Endometrial microvascular endothelial cells (primary cell): Measurements from ENCODE around the gene FUT9. TPM values are rescaled to one million over a fixed set of nuclear protein-coding genes. Genes with fewer than 3 reads are reported as not detected.

Source experiments
- in situ Hi-C: cut with HindIII; loops from 2 replicates; pipeline ENCODE4 v1.10.0; 2017; ENCODE audit warnings: low sequenced_read_pairs, low pct_unique_long_range_greater_than_20kb; ENCODE audit errors: inconsistent ontology term
- total RNA-seq: library from RNA; depleted of rRNA; stranded (reverse); fragments of >200 nt; gene quantifications from one replicate; pipeline ENCODE4 v1.2.3, GENCODE V29; 2015; ENCODE audit errors: inconsistent ontology term

FUT9 gene
- total RNA-seq, 1 donor from 2014 or later: not detected

DNA sequence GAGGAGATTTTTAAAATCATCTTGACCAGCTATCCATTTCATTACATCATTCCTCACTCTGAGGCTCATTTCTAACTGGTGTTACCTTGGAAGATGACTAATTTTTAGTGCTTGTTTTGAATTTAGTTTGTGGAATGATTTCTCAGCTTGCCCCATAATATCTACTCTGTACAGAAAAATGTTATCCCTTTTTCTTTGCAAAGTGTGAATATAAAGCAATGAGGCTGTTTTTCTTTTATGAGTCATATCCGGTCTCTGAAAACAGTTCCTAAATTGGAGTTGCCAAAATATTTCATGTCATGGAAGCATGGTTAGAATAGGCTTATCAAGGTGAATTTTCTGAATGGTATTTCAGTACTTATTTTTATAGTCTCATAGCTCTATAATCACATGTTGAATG lies 43.8 kb downstream of the FUT9 start:
- in situ Hi-C loops: no loop called here

DNA sequence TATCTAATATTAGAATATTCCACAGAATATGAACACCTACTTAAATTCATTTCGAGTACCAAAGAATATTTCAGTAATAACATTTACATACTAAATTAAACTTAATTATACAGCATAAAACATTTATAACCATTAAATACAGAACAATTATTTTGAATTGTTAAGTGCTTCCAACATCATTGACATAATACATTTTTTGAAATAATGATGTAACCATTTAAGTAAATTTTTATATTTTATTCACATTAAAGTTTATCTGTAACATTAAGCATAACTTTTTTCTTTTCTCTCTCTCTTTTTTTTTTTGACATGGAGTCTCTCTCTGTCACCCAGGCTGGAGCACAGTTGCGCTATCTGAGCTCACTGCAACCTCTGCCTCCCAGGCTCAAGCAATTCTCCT lies 44.5 kb downstream of the FUT9 start:
- in situ Hi-C loops: no loop called here

GRCh38 chr6:96065213-96065612 lies 49.4 kb downstream of the FUT9 start:
- in situ Hi-C loops: no loop called here

GRCh38 chr6:96066376-96066775 lies 50.6 kb downstream of the FUT9 start:
- in situ Hi-C loops: no loop called here

- in situ Hi-C loops: no loop called here
Measured at GRCh38 chr6:96073555-96073954, 57.8 kb downstream of the FUT9 start.

DNA sequence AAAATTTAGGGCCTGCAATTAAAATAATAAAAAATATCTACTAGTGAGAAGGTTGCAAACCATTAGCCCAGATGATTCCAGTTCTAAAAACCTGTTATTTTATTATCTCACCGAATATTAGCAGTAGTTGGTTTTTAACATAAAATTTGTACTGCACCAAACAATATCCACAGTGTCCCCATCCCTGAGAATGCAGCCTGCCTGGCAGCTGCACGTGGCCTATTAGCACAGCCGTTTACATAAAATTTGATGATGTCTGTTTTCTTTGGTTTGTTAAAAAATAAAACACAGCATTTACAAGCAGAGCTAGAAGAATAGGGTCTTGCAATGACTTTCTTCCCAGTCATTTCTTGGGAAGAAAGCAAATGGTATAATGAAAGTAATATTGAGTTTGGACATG lies 58.2 kb downstream of the FUT9 start:
- in situ Hi-C loops: no loop called here

DNA sequence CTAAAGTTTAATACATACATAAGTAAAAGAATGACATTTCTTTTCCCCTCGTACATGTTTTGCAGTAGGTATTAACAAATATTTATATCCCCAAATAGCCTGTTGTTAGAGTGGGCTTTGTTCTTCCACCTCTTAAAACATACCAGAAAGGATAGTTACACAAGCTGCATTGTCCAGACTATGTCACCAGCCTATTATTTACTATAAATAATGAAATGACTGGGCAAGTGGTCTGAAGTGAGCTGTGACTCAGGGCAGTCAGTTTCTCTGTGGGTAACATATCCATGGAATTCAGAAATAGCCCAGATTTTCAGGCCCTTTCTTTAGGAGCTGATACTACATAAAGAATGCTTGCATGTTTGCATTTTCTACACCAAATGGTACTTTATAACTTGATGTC lies 60.1 kb downstream of the FUT9 start:
- in situ Hi-C loops: no loop called here

DNA sequence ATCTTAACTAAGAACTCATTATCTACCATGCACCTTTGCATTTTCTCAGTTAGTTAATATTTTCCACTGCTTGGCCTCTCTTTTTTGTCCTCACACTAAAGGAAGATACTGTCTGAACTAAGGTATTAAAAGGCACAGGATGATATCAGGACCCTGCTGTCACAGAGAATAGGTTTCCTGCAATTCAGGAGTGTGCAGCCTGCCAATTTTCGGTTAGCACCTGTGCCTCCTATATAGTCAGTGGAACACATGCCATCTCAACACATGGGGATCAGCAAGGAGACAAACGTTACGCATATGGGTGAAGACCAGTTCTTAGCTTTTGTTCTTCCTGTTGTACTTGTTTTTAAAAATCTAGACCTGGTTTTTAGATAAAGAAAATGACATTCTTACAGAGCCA lies 71.0 kb downstream of the FUT9 start:
- in situ Hi-C loops: no loop called here

DNA sequence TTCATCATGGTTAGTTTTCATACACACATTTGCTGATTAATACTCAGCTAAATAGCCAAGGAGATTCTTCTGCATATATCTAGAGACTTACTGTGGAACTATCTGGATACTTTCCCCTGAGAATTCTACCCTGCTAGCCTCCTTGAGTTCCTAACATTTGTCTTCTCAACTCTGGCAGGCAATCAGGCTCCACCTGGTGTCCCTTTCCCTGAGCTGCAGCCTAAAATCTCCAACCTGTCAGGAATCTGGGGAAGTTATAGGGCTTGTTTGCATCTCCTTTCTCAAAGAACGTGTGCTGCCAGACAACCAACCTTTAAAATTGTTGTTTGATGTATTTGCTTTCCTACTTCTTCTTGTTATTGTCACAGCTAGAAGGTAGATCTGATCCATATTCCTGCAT lies 73.4 kb downstream of the FUT9 start:
- in situ Hi-C loops: no loop called here

- in situ Hi-C loops: no loop called here
Measured at GRCh38 chr6:96094077-96094476, 78.3 kb downstream of the FUT9 start.

DNA sequence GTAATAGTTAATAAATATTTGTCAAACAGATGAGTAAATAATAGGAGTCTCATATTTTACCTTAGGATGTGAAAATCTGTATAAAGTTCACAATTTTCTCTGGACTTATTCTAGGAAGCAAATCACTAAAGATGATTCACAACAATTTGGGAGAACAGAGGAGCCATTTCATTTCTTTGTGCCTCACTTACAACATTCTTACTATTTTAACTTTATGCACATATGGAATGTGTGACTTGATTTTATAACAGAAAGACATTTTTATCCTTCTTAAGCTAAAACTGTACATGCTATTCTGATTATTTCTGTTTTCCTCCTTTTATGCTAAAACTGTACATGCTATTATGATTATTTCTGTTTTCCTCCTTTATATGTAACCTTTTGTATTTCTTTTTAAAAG lies 83.3 kb downstream of the FUT9 start:
- in situ Hi-C loops: no loop called here

GRCh38 chr6:96101564-96101963 lies 85.8 kb downstream of the FUT9 start:
- in situ Hi-C loops: no loop called here

DNA sequence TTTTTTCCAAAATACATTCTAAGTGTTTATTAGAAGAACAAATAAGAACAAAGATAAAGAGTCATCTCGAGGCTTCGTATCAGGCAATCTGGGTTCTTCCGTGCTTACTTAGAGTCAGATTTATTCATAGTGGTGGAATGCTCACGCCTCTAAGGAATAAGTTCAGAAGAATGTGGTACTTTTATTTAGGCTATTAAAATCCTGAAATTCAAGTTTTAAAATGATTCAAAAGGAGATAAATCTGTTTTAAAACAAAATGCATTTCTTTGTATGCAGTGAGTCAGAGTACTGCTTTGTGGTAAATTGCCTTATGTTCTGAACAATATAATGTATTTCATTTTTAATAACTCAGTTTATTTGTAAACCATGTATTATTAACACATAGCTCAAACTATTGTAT lies 89.1 kb downstream of the FUT9 start:
- in situ Hi-C loops: no loop called here

DNA sequence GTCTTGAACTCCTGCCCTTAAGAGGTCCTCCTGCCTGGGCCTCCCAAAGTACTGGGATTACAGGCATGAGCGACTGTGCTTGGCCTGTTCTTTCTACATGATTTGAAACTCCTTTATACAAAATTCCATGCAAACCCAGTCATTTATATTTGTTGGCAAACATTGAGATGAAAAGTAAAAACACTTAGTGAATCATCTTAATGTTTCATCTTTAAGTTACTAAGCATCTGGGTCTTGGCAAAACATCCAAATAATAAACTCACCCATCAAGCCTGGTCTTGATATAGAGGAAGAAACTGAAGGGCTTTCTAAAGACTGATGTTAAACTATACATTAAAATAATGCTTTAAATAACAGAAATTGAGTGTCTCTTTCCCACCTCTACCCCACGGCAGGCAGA lies 95.1 kb downstream of the FUT9 start:
- in situ Hi-C loops: no loop called here

DNA sequence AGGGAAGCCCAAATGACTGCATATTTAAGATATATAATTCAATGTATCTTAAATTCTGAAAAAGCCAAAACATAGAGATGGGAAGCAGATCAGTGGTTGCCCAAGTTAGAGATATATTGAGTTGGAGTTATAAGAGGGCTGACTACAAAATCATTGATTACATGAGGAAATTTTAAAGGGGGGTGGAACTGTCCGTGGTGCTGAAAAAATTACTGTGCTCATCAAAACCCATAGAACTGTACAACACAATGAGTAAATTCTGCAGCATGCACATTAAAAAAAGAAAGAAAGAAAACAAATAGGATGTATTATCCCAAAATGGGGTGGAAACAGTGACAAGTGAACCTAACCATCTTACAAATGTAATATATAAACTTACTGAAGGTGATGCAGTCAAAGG lies 100.9 kb downstream of the FUT9 start:
- in situ Hi-C loops: no loop called here

DNA sequence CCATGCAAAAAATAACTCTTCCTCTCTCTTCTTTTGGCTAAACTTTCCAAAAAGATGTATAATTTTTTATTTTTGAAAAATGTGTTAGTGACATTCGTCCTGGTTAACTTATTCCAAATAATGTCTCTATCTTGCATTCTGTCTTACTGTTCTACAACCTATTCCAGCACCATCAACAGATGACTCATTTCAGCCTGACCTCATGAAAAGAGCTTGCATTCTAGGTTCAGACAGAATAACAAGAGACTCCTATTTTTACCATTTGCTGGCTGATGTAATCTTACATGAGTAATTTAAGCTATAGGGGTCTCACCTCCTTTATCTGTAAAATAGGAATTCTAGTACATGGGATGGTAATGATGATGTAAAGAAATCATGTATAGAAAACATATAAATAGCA lies 109.0 kb downstream of the FUT9 start:
- in situ Hi-C loops: no loop called here

DNA sequence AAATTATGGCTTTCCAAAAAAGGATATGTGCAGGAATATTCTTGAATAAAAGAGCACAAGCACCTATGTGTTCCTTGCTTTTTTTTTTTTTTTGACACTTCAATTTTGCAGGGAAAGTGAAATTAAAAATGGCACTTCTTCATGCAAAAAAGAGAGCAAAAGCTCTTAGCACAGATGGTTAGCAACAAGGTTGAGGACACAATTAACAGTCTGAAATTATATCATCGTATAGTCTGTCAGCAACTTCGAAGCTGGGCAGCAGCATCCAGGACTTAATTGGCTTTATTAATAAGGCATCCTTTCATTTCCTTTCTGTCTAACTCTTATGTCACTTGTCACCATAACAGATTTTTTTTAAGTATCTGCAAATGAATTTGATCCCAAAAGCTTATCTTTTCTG lies 122.6 kb downstream of the FUT9 start:
- in situ Hi-C loops: no loop called here

DNA sequence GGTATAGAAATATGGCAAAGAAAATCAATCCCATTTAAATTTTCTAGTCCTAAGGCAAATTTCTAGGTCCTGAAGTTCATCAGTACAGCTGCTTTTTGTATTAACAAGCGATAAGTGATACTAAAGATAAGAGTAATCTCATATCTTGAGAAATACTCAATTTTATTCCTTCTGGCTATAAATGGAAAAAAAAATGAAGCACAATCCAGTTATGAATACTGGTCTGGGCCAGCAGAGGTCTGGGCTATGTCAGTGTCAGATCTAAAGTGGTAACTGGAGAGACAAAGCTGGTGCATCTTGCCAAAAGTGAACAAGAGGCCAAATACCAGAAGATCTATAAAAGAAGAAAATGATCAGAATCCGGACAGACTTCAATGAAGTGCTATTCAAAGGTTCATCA lies 126.4 kb downstream of the FUT9 start:
- in situ Hi-C loops: no loop called here

DNA sequence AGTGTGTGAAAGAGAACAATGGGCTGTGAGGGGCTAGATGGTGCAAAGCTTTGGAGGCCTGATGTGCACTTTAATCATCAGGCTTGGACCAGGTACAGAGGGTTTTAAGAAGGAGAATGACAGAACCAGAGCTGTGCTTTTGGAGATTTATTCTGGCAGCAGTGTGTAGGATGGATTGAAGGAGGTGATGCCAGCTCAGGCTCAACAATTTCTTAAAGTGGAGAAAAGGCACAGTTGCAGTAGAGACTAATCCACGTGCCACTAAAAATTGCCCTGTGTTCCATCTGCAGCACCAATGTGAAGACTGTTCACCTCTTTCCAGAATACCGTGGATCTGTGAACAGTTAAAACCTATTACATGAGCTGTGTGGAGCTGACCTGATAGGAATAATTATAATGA lies 134.7 kb downstream of the FUT9 start:
- in situ Hi-C loops: no loop called here

DNA sequence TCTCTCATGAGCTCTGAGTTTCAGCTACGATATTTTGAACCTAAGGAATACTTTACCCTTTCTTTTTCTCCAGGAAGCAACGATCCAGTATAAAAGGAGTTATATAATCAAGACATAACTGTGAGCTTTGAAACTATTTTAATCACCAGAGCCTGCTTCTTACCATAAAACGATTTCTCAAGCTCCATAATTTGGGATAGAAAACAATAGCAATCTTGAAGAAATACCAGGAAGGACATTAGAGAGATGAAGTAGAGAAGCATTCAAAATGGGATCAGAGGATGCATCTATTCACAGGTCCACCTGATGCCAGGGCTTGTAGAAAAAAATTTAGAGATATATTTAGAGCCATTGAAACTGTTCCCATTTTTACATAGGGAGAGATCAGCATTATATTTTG lies 135.9 kb downstream of the FUT9 start:
- in situ Hi-C loops: no loop called here

GRCh38 chr6:96152114-96152708 lies 136.4 kb downstream of the FUT9 start:
- in situ Hi-C loops: no loop called here

- in situ Hi-C loops: no loop called here
Measured at GRCh38 chr6:96153775-96154174, 138.0 kb downstream of the FUT9 start.
